Measurements from ENCODE around the gene RNF103. TPM values are rescaled to one million over a fixed set of nuclear protein-coding genes. Genes with fewer than 3 reads are reported as not detected.

Gene RNF103
- total RNA-seq, 2 experiments from 2014 or later, result 12.3 to 13.1 TPM

GRCh38 chr2:86621280-86621943 is 2.3 kb downstream of the RNF103 start:
- H3K36me3 Mint-ChIP-seq, result peaks cover 12% of the 10 kb centered on the region
- CTCF ChIA-PET, result interaction anchor here (0.9 kb wide), 1 partner anchor 103 kb away, joined by 3 read pairs; no protein-coding TSS in a partner anchor
- intact Hi-C loops (cut with micrococcal nuclease), result loop anchor here (5.0 kb wide), 1 partner anchor 424 kb away; the partner anchor contains the start of genes IMMT and MRPL35
- H3K4me3 Mint-ChIP-seq, result peak overlapping the region; percentile 95
- no peaks in the 10 kb centered on the region for H3K9me3 Mint-ChIP-seq
- no peak overlapping the region for H3K27ac Mint-ChIP-seq
- POLR2A ChIA-PET, result interaction anchor here (2.6 kb wide), 1 partner anchor 180 kb away, joined by 21 read pairs; the partner anchor contains the start of gene KDM3A
- peaks cover 46% of the 10 kb centered on the region for H3K4me1 Mint-ChIP-seq (ENCODE audit: low read depth)
- H3K27me3 Mint-ChIP-seq, result no peaks in the 10 kb centered on the region
- no peak for DNase-seq

GRCh38 chr2:86617738-86618137 is 5.9 kb downstream of the RNF103 start:
- DNase-seq, result no peak
- Mint-ChIP-seq H3K9me3 (no peaks in the 10 kb centered on the region), H3K36me3 (peaks cover 24% of the 10 kb centered on the region), H3K4me3 (no peak overlapping the region), H3K27ac (no peak overlapping the region), H3K4me1 (ENCODE audit: low read depth) (peaks cover 49% of the 10 kb centered on the region), H3K27me3 (no peaks in the 10 kb centered on the region)
- POLR2A ChIA-PET, result no interaction called here
- intact Hi-C loops (cut with micrococcal nuclease), result no loop called here
- CTCF ChIA-PET, result no interaction called here

- Mint-ChIP-seq H3K4me1 (ENCODE audit: low read depth) (peaks cover 49% of the 10 kb centered on the region), H3K27me3 (no peaks in the 10 kb centered on the region), H3K4me3 (no peak overlapping the region), H3K9me3 (no peaks in the 10 kb centered on the region), H3K36me3 (peaks cover 24% of the 10 kb centered on the region), H3K27ac (no peak overlapping the region)
- no peak for DNase-seq
- CTCF ChIA-PET, result no interaction called here
- intact Hi-C loops (cut with micrococcal nuclease), result no loop called here
- POLR2A ChIA-PET, result interaction anchor here (0.5 kb wide), 1 partner anchor 208 kb away, joined by 3 read pairs; no protein-coding TSS in a partner anchor
These were observed 6.5 kb downstream of the RNF103 start for GRCh38 chr2:86617153-86617552.

GRCh38 chr2:86616502-86616901 is 7.2 kb downstream of the RNF103 start:
- Mint-ChIP-seq H3K4me1 (ENCODE audit: low read depth) (peaks cover 45% of the 10 kb centered on the region), H3K36me3 (peaks cover 25% of the 10 kb centered on the region), H3K27ac (no peak overlapping the region), H3K4me3 (no peak overlapping the region), H3K9me3 (no peaks in the 10 kb centered on the region), H3K27me3 (no peaks in the 10 kb centered on the region)
- ChIA-PET CTCF (no interaction called here), POLR2A (no interaction called here)
- DNase-seq, result no peak
- intact Hi-C loops (cut with micrococcal nuclease), result no loop called here

- Mint-ChIP-seq H3K36me3 (peaks cover 29% of the 10 kb centered on the region), H3K4me1 (ENCODE audit: low read depth) (peaks cover 45% of the 10 kb centered on the region), H3K27me3 (no peaks in the 10 kb centered on the region), H3K27ac (no peak overlapping the region), H3K9me3 (no peaks in the 10 kb centered on the region), H3K4me3 (no peak overlapping the region)
- CTCF ChIA-PET, result no interaction called here
- intact Hi-C loops (cut with micrococcal nuclease), result no loop called here
- POLR2A ChIA-PET, result no interaction called here
- DNase-seq, result no peak
These were observed 8.1 kb downstream of the RNF103 start for GRCh38 chr2:86615596-86615995.

- no peaks in the 10 kb centered on the region for H3K27me3 Mint-ChIP-seq
- H3K27ac Mint-ChIP-seq, result no peak overlapping the region
- H3K4me3 Mint-ChIP-seq, result no peak overlapping the region
- DNase-seq, result no peak
- ChIA-PET POLR2A (interaction anchor here (0.8 to 1.0 kb wide), 2 partner anchors 9 to 22 kb away, joined by 3 to 5 read pairs; no protein-coding TSS in a partner anchor), CTCF (no interaction called here)
- intact Hi-C loops (cut with micrococcal nuclease), result no loop called here
- peaks cover 34% of the 10 kb centered on the region for H3K36me3 Mint-ChIP-seq
- peaks cover 34% of the 10 kb centered on the region for H3K4me1 Mint-ChIP-seq (ENCODE audit: low read depth)
- no peaks in the 10 kb centered on the region for H3K9me3 Mint-ChIP-seq
These were observed 10.2 kb downstream of the RNF103 start for GRCh38 chr2:86613515-86613914.

GRCh38 chr2:86610871-86611270 is 12.8 kb downstream of the RNF103 start:
- intact Hi-C loops (cut with micrococcal nuclease), result no loop called here
- POLR2A ChIA-PET, result no interaction called here
- Mint-ChIP-seq H3K9me3 (no peaks in the 10 kb centered on the region), H3K4me3 (no peak overlapping the region), H3K4me1 (ENCODE audit: low read depth) (peaks cover 16% of the 10 kb centered on the region), H3K36me3 (peaks cover 27% of the 10 kb centered on the region), H3K27me3 (no peaks in the 10 kb centered on the region), H3K27ac (no peak overlapping the region)
- no peak for DNase-seq
- CTCF ChIA-PET, result no interaction called here

- ChIA-PET POLR2A (no interaction called here), CTCF (no interaction called here)
- H3K4me1 Mint-ChIP-seq (ENCODE audit: low read depth), result peaks cover 16% of the 10 kb centered on the region
- H3K27me3 Mint-ChIP-seq, result no peaks in the 10 kb centered on the region
- H3K36me3 Mint-ChIP-seq, result peaks cover 30% of the 10 kb centered on the region
- no peak for DNase-seq
- peak overlapping the region; percentile 26 for H3K27ac Mint-ChIP-seq
- no peaks in the 10 kb centered on the region for H3K9me3 Mint-ChIP-seq
- intact Hi-C loops (cut with micrococcal nuclease), result no loop called here
- no peak overlapping the region for H3K4me3 Mint-ChIP-seq
These were observed 14.7 kb downstream of the RNF103 start for GRCh38 chr2:86608832-86609410.

GRCh38 chr2:86603905-86604304 is 19.8 kb downstream of the RNF103 start:
- Mint-ChIP-seq H3K4me1 (ENCODE audit: low read depth) (no peaks in the 10 kb centered on the region), H3K27ac (no peak overlapping the region), H3K27me3 (no peaks in the 10 kb centered on the region), H3K4me3 (no peak overlapping the region), H3K36me3 (peaks cover 25% of the 10 kb centered on the region), H3K9me3 (no peaks in the 10 kb centered on the region)
- DNase-seq, result no peak
- ChIA-PET POLR2A (no interaction called here), CTCF (no interaction called here)
- intact Hi-C loops (cut with micrococcal nuclease), result no loop called here

- intact Hi-C loops (cut with micrococcal nuclease), result no loop called here
- POLR2A ChIA-PET, result no interaction called here
- Mint-ChIP-seq H3K27me3 (peaks cover 5% of the 10 kb centered on the region), H3K4me1 (ENCODE audit: low read depth) (no peaks in the 10 kb centered on the region), H3K9me3 (no peaks in the 10 kb centered on the region), H3K4me3 (no peak overlapping the region), H3K27ac (no peak overlapping the region), H3K36me3 (peaks cover 9% of the 10 kb centered on the region)
- no peak for DNase-seq
- CTCF ChIA-PET, result interaction anchor here (1.2 kb wide), 1 partner anchor 378 kb away, joined by 4 read pairs; no protein-coding TSS in a partner anchor
These were observed 24.7 kb downstream of the RNF103 start for GRCh38 chr2:86598966-86599365.

GRCh38 chr2:86596118-86596517 is 27.5 kb downstream of the RNF103 start:
- ChIA-PET POLR2A (no interaction called here), CTCF (no interaction called here)
- Mint-ChIP-seq H3K36me3 (no peaks in the 10 kb centered on the region), H3K4me3 (no peak overlapping the region), H3K4me1 (ENCODE audit: low read depth) (no peaks in the 10 kb centered on the region), H3K27me3 (peaks cover 5% of the 10 kb centered on the region), H3K9me3 (no peaks in the 10 kb centered on the region), H3K27ac (no peak overlapping the region)
- intact Hi-C loops (cut with micrococcal nuclease), result no loop called here
- DNase-seq, result no peak

- CTCF ChIA-PET, result interaction anchor here (0.6 kb wide), 1 partner anchor 539 kb away, joined by 4 read pairs; no protein-coding TSS in a partner anchor
These were observed 30.4 kb downstream of the RNF103 start for GRCh38 chr2:86593266-86593665.

More at GRCh38 chr2:86593266-86593665, 30.4 kb downstream of the RNF103 start:
- Mint-ChIP-seq H3K9me3 (peaks cover 3% of the 10 kb centered on the region), H3K4me1 (ENCODE audit: low read depth) (no peaks in the 10 kb centered on the region), H3K27me3 (peaks cover 8% of the 10 kb centered on the region), H3K27ac (no peak overlapping the region), H3K36me3 (no peaks in the 10 kb centered on the region), H3K4me3 (no peak overlapping the region)
- no peak for DNase-seq
- POLR2A ChIA-PET, result no interaction called here
- intact Hi-C loops (cut with micrococcal nuclease), result no loop called here
